Skeletal muscle tissue (tissue), 4 donors: ENCODE measurements around the gene ATP1A2. TPM values are rescaled to one million over a fixed set of nuclear protein-coding genes. Genes with fewer than 3 reads are reported as not detected.
"Not testable (repeated sequence)": the region's sequence is repeated elsewhere in the genome, so short reads cannot be mapped to it uniquely, and the experiment has no call there.

Experiments used
- H3K27ac ChIP-seq: one replicate; pipeline ENCODE4 v1.7.0; 2013; ENCODE audit warnings: mild to moderate bottlenecking, low read depth, low read length, inconsistent platforms
- H3K27me3 ChIP-seq, 3 donors: one replicate each; pipeline ENCODE4 v1.7.0; 2013; ENCODE audit warnings: low read length in 3 of 3; ENCODE audit not compliant: control insufficient read depth in 3 of 3, insufficient read depth in 3 of 3
- H3K36me3 ChIP-seq, 3 donors: one replicate each; pipeline ENCODE4 v1.7.0; 2013; ENCODE audit warnings: low read length in 3 of 3; ENCODE audit not compliant: control insufficient read depth in 3 of 3, insufficient read depth in 3 of 3
- H3K4me1 ChIP-seq, 3 donors: one replicate each; pipeline ENCODE4 v1.7.0; 2013; ENCODE audit warnings: low read length in 3 of 3, mild to moderate bottlenecking in 3 of 3; ENCODE audit not compliant: control insufficient read depth in 3 of 3, insufficient read depth in 3 of 3
- H3K4me3 ChIP-seq, 3 donors: one replicate each; pipeline ENCODE4 v1.7.0; 2013; ENCODE audit warnings: low read length in 3 of 3
- H3K9ac ChIP-seq, 3 donors: one replicate each; pipeline ENCODE4 v1.7.0; 2013; ENCODE audit warnings: low read length in 3 of 3, mild to moderate bottlenecking in 3 of 3, moderate library complexity in 2 of 3, low read depth in 1 of 3
- H3K9me3 ChIP-seq, 3 donors: one replicate each; pipeline ENCODE4 v1.7.0; 2013; ENCODE audit warnings: low read length in 3 of 3; ENCODE audit not compliant: control insufficient read depth in 3 of 3
- total RNA-seq: library from RNA; depleted of rRNA; stranded (reverse); fragments of >200 nt; gene quantifications from one replicate; pipeline ENCODE4 v1.2.3, GENCODE V29; 2014
- donor health status: Osteomylitis.

The ATP1A2 gene
- total RNA-seq, 1 donor from 2014 or later = 38.1 TPM

DNA sequence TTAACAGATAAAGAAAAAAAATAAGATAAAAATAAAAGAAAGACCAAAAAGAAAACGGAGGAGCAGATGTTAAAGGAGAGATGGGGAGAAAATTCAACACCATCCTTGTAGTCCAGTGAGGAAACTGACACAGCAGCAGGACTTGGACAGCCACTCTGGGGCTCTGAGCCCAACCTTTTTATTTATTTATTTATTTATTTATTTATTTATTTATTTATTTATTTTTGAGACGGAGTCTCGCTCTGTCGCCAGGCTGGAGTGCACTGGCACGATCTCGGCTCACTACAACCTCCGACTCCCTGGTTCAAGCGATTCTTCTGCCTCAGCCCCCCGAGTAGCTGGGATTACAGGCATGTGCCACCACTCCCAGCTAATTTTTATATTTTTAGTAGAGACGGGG, 4.1 kb upstream of the ATP1A2 start:
- H3K4me1 ChIP-seq = peaks cover 45 to 54% (median 50%) of the 10 kb centered on the region in 3 donors
- not testable (repeated sequence) for H3K4me3 ChIP-seq, H3K36me3 ChIP-seq, H3K27me3 ChIP-seq, H3K9ac ChIP-seq, H3K27ac ChIP-seq, H3K9me3 ChIP-seq

- Histone ChIP-seq H3K9ac (peak overlapping the region; percentile 5 to 99 (median 68)), H3K27ac (peak overlapping the region; percentile 96), H3K4me1 (peaks cover 48 to 63% (median 53%) of the 10 kb centered on the region in 3 donors)
These were observed 3.2 kb upstream of the ATP1A2 start for GRCh38 chr1:160112357-160112756.

DNA sequence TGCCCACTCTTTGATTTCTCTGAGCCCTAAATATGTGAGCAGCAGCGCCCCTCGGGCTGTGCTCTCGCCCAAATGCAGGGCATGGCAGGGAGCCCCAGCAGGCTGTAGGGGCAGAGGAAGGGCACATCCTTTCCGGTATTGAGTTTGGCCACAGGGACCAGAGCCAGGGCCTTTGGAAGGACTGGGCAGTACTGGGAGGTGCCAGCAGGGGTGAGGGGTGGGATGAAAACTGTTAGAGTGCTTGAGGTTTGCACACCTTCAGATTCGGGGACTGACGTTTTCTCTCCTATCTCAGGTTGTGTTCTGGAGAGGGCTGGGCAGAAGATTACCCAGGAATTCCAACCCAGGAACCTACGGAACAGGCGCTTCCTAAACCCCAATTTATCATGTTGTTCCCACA, 2.2 kb upstream of the ATP1A2 start:
- peak overlapping the region; percentile 68 to 99 (median 71) for H3K9ac ChIP-seq
- H3K4me3 ChIP-seq = peak overlapping the region; percentile 34 to 56 (median 43)
- peak overlapping the region; percentile 96 for H3K27ac ChIP-seq
- H3K9me3 ChIP-seq = no peaks in the 10 kb centered on the region
- H3K36me3 ChIP-seq = peaks cover 0 to 17% (median 3%) of the 10 kb centered on the region in 3 donors
- H3K4me1 ChIP-seq = peaks cover 52 to 72% (median 59%) of the 10 kb centered on the region in 3 donors
- no peaks in the 10 kb centered on the region for H3K27me3 ChIP-seq

More at GRCh38 chr1:160112357-160112756, 3.2 kb upstream of the ATP1A2 start:
- no peaks in the 10 kb centered on the region for H3K9me3 ChIP-seq
- H3K4me3 ChIP-seq = peak overlapping the region in 1 of 3 donors; percentile 6
- H3K36me3 ChIP-seq = peaks cover 0 to 13% (median 0%) of the 10 kb centered on the region in 3 donors
- H3K27me3 ChIP-seq = no peaks in the 10 kb centered on the region

GRCh38 chr1:160114085-160114484, 1.5 kb upstream of the ATP1A2 start:
- no peaks in the 10 kb centered on the region for H3K27me3 ChIP-seq
- H3K27ac ChIP-seq = peak overlapping the region; percentile 96
- peaks cover 0 to 21% (median 9%) of the 10 kb centered on the region in 3 donors for H3K36me3 ChIP-seq
- peak overlapping the region in 2 of 3 donors; percentile 38 to 56 for H3K4me3 ChIP-seq
- H3K4me1 ChIP-seq = peaks cover 58 to 75% (median 59%) of the 10 kb centered on the region in 3 donors
- H3K9ac ChIP-seq = peak overlapping the region; percentile 68 to 99 (median 71)
- no peaks in the 10 kb centered on the region for H3K9me3 ChIP-seq

GRCh38 chr1:160116283-160117147, 956 bp downstream of the ATP1A2 start:
- Histone ChIP-seq H3K4me1 (peaks cover 74 to 85% (median 77%) of the 10 kb centered on the region in 3 donors), H3K4me3 (peak overlapping the region; percentile 92 to 97 (median 96)), H3K36me3 (peaks cover 9 to 32% (median 17%) of the 10 kb centered on the region in 3 donors), H3K27me3 (no peaks in the 10 kb centered on the region), H3K27ac (peak overlapping the region; percentile 96), H3K9me3 (no peaks in the 10 kb centered on the region), H3K9ac (peak overlapping the region; percentile 89 to 99 (median 99))

DNA sequence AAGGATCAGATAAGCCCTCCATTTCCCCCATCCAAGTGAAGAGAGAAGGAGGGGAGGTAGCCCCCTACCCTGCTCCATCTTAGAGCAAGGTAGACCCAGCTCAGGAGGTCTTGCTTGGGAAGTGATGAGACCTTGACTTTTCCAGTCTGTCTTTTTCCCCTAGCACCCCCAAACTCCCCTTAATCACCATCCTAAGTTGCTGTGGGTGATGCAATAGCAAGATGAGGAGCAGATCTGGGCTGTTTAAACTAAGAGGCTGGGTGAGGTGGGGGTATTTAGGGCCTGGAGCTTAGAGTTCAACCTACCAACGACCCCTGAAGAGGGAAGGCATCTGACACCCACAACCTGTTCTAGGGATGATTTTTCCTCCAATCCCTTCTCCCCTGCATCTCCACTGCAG, 1.7 kb downstream of the ATP1A2 start:
- H3K27ac ChIP-seq = peak overlapping the region; percentile 96
- peak overlapping the region; percentile 84 to 96 (median 92) for H3K4me3 ChIP-seq
- H3K4me1 ChIP-seq = peaks cover 77 to 86% (median 79%) of the 10 kb centered on the region in 3 donors
- H3K27me3 ChIP-seq = no peaks in the 10 kb centered on the region
- H3K9ac ChIP-seq = peak overlapping the region; percentile 89 to 99 (median 93)
- peaks cover 16 to 37% (median 22%) of the 10 kb centered on the region in 3 donors for H3K36me3 ChIP-seq
- H3K9me3 ChIP-seq = no peaks in the 10 kb centered on the region

GRCh38 chr1:160117709-160118183, 2.2 kb downstream of the ATP1A2 start:
- Histone ChIP-seq H3K9me3 (no peaks in the 10 kb centered on the region), H3K27ac (peak overlapping the region; percentile 96), H3K27me3 (no peaks in the 10 kb centered on the region), H3K9ac (peak overlapping the region; percentile 89 to 99 (median 93)), H3K4me1 (peaks cover 74 to 86% (median 78%) of the 10 kb centered on the region in 3 donors), H3K4me3 (peak overlapping the region; percentile 84 to 96 (median 92)), H3K36me3 (peaks cover 21 to 39% (median 27%) of the 10 kb centered on the region in 3 donors)

- Histone ChIP-seq H3K27me3 (no peaks in the 10 kb centered on the region), H3K9me3 (no peaks in the 10 kb centered on the region), H3K4me1 (peaks cover 74 to 86% (median 78%) of the 10 kb centered on the region in 3 donors), H3K27ac (peak overlapping the region; percentile 96), H3K36me3 (peaks cover 32 to 51% (median 38%) of the 10 kb centered on the region in 3 donors), H3K4me3 (peak overlapping the region; percentile 24 to 92 (median 84)), H3K9ac (peak overlapping the region; percentile 89 to 99 (median 93))
These were observed 3.4 kb downstream of the ATP1A2 start for GRCh38 chr1:160118928-160119327.

DNA sequence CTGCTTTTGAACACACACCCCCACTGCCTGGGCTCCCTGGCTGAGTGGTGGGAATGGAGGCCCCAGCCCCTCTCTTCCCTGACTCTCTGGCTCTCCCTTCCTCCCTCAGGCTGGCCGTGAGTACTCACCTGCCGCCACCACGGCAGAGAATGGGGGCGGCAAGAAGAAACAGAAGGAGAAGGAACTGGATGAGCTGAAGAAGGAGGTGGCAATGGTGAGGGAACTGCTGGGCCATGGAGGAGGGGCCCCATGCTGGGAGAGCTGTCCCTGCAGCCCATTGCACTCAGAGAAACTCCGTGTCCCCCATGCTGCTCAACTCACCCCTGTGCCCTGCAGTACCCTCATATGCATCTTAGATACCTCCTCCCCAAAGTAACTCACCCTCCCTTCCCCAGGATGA, 5.2 kb downstream of the ATP1A2 start:
- Histone ChIP-seq H3K9ac (peak overlapping the region in 1 of 3 donors; percentile 99), H3K36me3 (peaks cover 45 to 66% (median 46%) of the 10 kb centered on the region in 3 donors), H3K27me3 (no peaks in the 10 kb centered on the region), H3K9me3 (no peaks in the 10 kb centered on the region), H3K4me3 (peak overlapping the region in 2 of 3 donors; percentile 1 to 6), H3K4me1 (peaks cover 79 to 89% (median 79%) of the 10 kb centered on the region in 3 donors), H3K27ac (peak overlapping the region; percentile 96)
